ENCODE results near the gene MAP4K4.

MAP4K4 gene

GRCh38 chr2:101874069-101874468 is 176.6 kb downstream of the MAP4K4 start:
- Histone ChIP-seq H3K9ac (ENCODE audit: low read depth, low read length, poor library complexity, severe bottlenecking) (no peak overlapping the region), H3K27me3 (ENCODE audit: insufficient read depth, low read length, poor library complexity, severe bottlenecking) (no peaks in the 10 kb centered on the region), H3K9me3 (ENCODE audit: insufficient read depth, low read depth, low read length) (no peaks in the 10 kb centered on the region), H3K36me3 (ENCODE audit: insufficient read depth, low read length) (peaks cover 90% of the 10 kb centered on the region; the same call in 1 of the 2 replicates), H3K4me1 (ENCODE audit: insufficient read depth, low read length, poor library complexity, severe bottlenecking) (no peaks in the 10 kb centered on the region), H3K4me2 (ENCODE audit: low read depth, low read length, poor library complexity, severe bottlenecking) (no peak overlapping the region), H2AFZ (ENCODE audit: low read length) (no peak overlapping the region), H4K20me1 (ENCODE audit: insufficient read depth, low read length, poor library complexity, severe bottlenecking) (no peaks in the 10 kb centered on the region), H3F3A (ENCODE audit: low read depth) (no peaks in the 10 kb centered on the region), H3K79me2 (ENCODE audit: insufficient read depth, low read length) (no peaks in the 10 kb centered on the region), H3K4me3 (ENCODE audit: low read length, poor library complexity, severe bottlenecking) (no peak overlapping the region), H3K9me2 (replicated peaks; ENCODE audit: low read depth, low read length) (no peaks in the 10 kb centered on the region)
- TF ChIP-seq EZH2phosphoT487 (IDR thresholded peaks at IDR 0.05; ENCODE audit: borderline replicate concordance): no peak
- TF ChIP-seq, protein P1, sequence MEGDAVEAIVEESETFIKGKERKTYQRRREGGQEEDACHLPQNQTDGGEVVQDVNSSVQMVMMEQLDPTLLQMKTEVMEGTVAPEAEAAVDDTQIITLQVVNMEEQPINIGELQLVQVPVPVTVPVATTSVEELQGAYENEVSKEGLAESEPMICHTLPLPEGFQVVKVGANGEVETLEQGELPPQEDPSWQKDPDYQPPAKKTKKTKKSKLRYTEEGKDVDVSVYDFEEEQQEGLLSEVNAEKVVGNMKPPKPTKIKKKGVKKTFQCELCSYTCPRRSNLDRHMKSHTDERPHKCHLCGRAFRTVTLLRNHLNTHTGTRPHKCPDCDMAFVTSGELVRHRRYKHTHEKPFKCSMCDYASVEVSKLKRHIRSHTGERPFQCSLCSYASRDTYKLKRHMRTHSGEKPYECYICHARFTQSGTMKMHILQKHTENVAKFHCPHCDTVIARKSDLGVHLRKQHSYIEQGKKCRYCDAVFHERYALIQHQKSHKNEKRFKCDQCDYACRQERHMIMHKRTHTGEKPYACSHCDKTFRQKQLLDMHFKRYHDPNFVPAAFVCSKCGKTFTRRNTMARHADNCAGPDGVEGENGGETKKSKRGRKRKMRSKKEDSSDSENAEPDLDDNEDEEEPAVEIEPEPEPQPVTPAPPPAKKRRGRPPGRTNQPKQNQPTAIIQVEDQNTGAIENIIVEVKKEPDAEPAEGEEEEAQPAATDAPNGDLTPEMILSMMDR (conservative IDR thresholded peaks at IDR 0.05; ENCODE audit: low read length): no peak

GRCh38 chr2:101879466-101879865 is 182.0 kb downstream of the MAP4K4 start:
- H2AFZ ChIP-seq (ENCODE audit: low read length): no peak overlapping the region

GRCh38 chr2:101881131-101881530 is 183.6 kb downstream of the MAP4K4 start:
- Histone ChIP-seq H2AFZ (ENCODE audit: low read length) (no peak overlapping the region), H3K36me3 (ENCODE audit: insufficient read depth, low read length) (peaks cover 62% of the 10 kb centered on the region; the same call in 1 of the 2 replicates), H3F3A (ENCODE audit: low read depth) (no peaks in the 10 kb centered on the region), H3K4me3 (ENCODE audit: low read length, poor library complexity, severe bottlenecking) (peak overlapping the region; percentile 9), H3K27me3 (ENCODE audit: insufficient read depth, low read length, poor library complexity, severe bottlenecking) (no peaks in the 10 kb centered on the region), H3K9me2 (replicated peaks; ENCODE audit: low read depth, low read length) (no peaks in the 10 kb centered on the region), H3K4me1 (ENCODE audit: insufficient read depth, low read length, poor library complexity, severe bottlenecking) (peaks cover 15% of the 10 kb centered on the region), H3K9me3 (ENCODE audit: insufficient read depth, low read depth, low read length) (no peaks in the 10 kb centered on the region), H3K79me2 (ENCODE audit: insufficient read depth, low read length) (no peaks in the 10 kb centered on the region), H4K20me1 (ENCODE audit: insufficient read depth, low read length, poor library complexity, severe bottlenecking) (no peaks in the 10 kb centered on the region), H3K9ac (ENCODE audit: low read depth, low read length, poor library complexity, severe bottlenecking) (no peak overlapping the region), H3K4me2 (ENCODE audit: low read depth, low read length, poor library complexity, severe bottlenecking) (peak overlapping the region; percentile 15)
- TF ChIP-seq EZH2phosphoT487 (IDR thresholded peaks at IDR 0.05; ENCODE audit: borderline replicate concordance): no peak
- TF ChIP-seq, protein P1 (conservative IDR thresholded peaks at IDR 0.05; ENCODE audit: low read length): no peak

More at GRCh38 chr2:101879466-101879865, 182.0 kb downstream of the MAP4K4 start:
- Histone ChIP-seq H3K4me3 (ENCODE audit: low read length, poor library complexity, severe bottlenecking) (no peak overlapping the region), H3K9ac (ENCODE audit: low read depth, low read length, poor library complexity, severe bottlenecking) (no peak overlapping the region), H3K9me3 (ENCODE audit: insufficient read depth, low read depth, low read length) (no peaks in the 10 kb centered on the region), H3F3A (ENCODE audit: low read depth) (no peaks in the 10 kb centered on the region), H3K4me1 (ENCODE audit: insufficient read depth, low read length, poor library complexity, severe bottlenecking) (peaks cover 15% of the 10 kb centered on the region), H4K20me1 (ENCODE audit: insufficient read depth, low read length, poor library complexity, severe bottlenecking) (no peaks in the 10 kb centered on the region), H3K36me3 (ENCODE audit: insufficient read depth, low read length) (peaks cover 65% of the 10 kb centered on the region; the same call in 1 of the 2 replicates), H3K79me2 (ENCODE audit: insufficient read depth, low read length) (no peaks in the 10 kb centered on the region), H3K4me2 (ENCODE audit: low read depth, low read length, poor library complexity, severe bottlenecking) (no peak overlapping the region), H3K27me3 (ENCODE audit: insufficient read depth, low read length, poor library complexity, severe bottlenecking) (no peaks in the 10 kb centered on the region), H3K9me2 (replicated peaks; ENCODE audit: low read depth, low read length) (no peaks in the 10 kb centered on the region)
- TF ChIP-seq EZH2phosphoT487 (IDR thresholded peaks at IDR 0.05; ENCODE audit: borderline replicate concordance): no peak
- TF ChIP-seq, protein P1 (conservative IDR thresholded peaks at IDR 0.05; ENCODE audit: low read length): no peak
